ENCODE measurements around the gene UGGT1. TPM values are rescaled to one million over a fixed set of nuclear protein-coding genes. Genes with fewer than 3 reads are reported as not detected.
A peak's percentile ranks its signal among the peaks of the same experiment; 100 is the strongest.

The UGGT1 gene
- total RNA-seq, 4 donors from 2014 or later = 17.8 to 57.2 (median 27.2) TPM

DNA sequence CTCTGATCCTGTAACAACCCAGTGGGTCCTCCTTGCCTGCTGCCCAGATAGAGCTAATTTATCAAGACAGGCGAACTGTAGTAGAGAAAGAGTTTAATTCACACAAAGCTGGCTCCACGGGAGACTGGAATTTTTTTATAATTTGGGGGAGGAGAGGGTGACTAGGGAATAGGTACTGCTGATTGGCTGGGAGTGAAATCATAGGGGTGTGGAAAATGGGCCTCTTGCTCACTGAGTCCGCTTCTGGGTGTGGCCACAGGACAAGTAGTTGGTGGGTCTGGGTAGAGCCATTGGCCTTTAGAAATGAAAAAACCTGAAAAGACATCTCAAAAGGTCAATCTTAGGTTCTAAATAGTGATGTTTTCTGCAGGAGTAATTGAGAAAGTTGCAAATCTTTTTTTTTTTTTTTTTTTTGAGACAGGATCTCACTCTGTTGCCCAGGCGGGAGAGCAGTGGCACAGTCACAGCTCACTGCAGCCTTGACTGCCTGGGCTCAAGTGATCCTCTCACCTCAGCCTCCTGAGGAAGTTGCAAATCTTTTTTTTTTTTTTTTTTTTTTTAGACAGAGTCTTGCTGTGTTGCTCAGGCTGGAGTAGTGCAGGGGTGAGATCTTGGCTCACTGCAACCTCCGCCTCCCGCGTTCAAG lies 14.4 kb upstream of the UGGT1 start:
- WGBS, 2 donors = 86% methylated on average over 7 of the region's 7 CpGs
- peak in 1 of 2 donors; percentile 10 for DNase-seq (ENCODE audit: low spot score in 2 of 2)
- no peak overlapping the region for H3K4me3 ChIP-seq (ENCODE audit: low read depth, poor library complexity, severe bottlenecking)
- intact Hi-C loops (cut with DNase I; ENCODE audit: low total_unique reads) = no loop called here
- TF ChIP-seq, protein P1, sequence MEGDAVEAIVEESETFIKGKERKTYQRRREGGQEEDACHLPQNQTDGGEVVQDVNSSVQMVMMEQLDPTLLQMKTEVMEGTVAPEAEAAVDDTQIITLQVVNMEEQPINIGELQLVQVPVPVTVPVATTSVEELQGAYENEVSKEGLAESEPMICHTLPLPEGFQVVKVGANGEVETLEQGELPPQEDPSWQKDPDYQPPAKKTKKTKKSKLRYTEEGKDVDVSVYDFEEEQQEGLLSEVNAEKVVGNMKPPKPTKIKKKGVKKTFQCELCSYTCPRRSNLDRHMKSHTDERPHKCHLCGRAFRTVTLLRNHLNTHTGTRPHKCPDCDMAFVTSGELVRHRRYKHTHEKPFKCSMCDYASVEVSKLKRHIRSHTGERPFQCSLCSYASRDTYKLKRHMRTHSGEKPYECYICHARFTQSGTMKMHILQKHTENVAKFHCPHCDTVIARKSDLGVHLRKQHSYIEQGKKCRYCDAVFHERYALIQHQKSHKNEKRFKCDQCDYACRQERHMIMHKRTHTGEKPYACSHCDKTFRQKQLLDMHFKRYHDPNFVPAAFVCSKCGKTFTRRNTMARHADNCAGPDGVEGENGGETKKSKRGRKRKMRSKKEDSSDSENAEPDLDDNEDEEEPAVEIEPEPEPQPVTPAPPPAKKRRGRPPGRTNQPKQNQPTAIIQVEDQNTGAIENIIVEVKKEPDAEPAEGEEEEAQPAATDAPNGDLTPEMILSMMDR (IDR thresholded peaks at IDR 0.05) = no peak
- no peak for TF ChIP-seq POLR2A (IDR thresholded peaks at IDR 0.05)

DNA sequence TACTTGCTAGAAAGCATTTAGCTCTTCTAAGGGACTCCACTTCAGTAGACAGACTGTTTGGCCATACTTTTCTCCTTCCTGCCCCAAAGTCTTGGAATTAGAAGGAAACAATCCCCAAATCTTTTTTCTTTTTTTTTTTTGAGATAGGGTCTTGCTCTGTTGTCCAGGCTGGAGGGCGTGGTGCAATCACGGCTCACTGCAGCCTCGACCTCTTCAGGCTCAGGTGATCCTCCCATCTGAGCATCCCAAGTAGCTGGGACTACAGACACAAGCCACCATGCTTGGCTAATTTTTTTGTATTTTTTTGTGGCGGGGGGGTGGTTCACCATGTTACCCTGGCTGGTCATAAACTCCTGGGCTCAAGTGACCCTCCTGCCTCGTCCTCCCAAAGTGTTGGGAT lies 6.2 kb upstream of the UGGT1 start:
- intact Hi-C loops (cut with DNase I; ENCODE audit: low total_unique reads) = no loop called here
- TF ChIP-seq, protein P1 (IDR thresholded peaks at IDR 0.05) = no peak
- no peak for TF ChIP-seq POLR2A (IDR thresholded peaks at IDR 0.05)
- 88 to 91% methylated on average over 5 of the region's 5 CpGs for WGBS, 2 donors
- DNase-seq (ENCODE audit: low spot score in 2 of 2) = no peak
- no peak overlapping the region for H3K4me3 ChIP-seq (ENCODE audit: low read depth, poor library complexity, severe bottlenecking)

DNA sequence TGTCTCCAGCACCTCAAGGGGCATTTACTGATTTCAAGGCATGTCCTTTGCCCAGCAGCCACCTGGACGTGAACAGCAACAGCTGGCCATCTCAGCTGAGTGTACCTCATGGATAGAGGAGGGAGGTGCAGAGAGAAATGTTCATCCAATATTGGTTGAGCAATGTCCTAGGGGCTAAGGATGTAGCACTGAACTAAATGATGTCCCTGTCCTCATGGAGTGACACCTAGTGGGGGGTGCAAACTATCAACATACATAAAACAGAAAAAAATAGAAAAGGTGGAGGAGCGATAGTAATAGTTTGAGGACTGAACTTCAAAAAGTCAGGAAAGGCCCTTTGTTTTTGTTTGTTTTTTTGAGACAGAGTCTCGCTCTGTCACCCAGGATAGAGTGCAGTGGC lies 4.8 kb upstream of the UGGT1 start:
- WGBS, 2 donors = 86 to 88% methylated on average over 3 of the region's 3 CpGs
- no peak overlapping the region for H3K4me3 ChIP-seq (ENCODE audit: low read depth, poor library complexity, severe bottlenecking)
- intact Hi-C loops (cut with DNase I; ENCODE audit: low total_unique reads) = no loop called here
- DNase-seq (ENCODE audit: low spot score in 2 of 2) = no peak
- TF ChIP-seq, protein P1 (IDR thresholded peaks at IDR 0.05) = no peak
- no peak for TF ChIP-seq POLR2A (IDR thresholded peaks at IDR 0.05)

DNA sequence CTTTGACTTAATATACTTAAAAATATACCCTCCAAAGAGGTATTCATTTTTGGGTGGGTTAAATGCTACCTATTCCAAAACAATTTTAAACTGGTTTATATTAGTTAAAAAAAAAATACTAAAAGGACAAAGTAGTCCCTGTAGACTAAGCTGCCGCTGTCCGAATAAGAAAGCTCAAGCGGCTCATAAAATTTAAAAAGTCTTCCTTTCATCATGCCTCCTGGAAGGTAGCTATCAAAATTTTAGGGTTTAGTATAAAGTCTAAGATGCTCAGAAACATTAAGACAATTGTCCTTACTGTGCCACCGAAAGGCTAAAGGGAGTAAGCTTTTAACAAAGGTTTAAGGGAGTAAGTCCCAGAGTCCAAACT lies 440 bp upstream of the UGGT1 start:
- TF ChIP-seq, protein P1 (IDR thresholded peaks at IDR 0.05) = no peak
- TF ChIP-seq POLR2A (IDR thresholded peaks at IDR 0.05) = no peak
- 1% methylated on average over 4 of the region's 4 CpGs for WGBS, 2 donors
- intact Hi-C loops (cut with DNase I; ENCODE audit: low total_unique reads) = no loop called here
- DNase-seq (ENCODE audit: low spot score in 2 of 2) = no peak
- H3K4me3 ChIP-seq (ENCODE audit: low read depth, poor library complexity, severe bottlenecking) = peak overlapping the region; percentile 93

DNA sequence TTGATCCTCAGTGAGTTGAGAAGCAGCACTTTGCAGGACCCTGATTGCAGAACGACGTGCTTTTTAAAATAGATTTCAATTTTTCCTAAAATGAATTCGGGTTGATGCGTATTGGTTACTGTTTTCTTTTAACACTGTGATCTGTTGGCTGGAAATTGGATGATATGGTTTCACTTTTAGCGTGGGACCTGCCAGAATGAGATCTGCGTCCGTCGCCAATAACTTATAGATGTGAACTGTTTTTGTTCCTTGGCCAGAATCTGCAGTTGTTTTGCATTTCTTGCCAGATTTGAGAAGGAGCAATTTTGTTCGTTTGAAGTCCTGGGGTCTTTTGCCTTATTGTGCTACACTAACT lies 703 bp downstream of the UGGT1 start:
- 0 to 1% methylated on average over 9 of the region's 9 CpGs for whole genome bisulfite sequencing, 2 donors
- TF ChIP-seq POLR2A (IDR thresholded peaks at IDR 0.05) = no peak
- TF ChIP-seq, protein P1 (IDR thresholded peaks at IDR 0.05) = no peak
- peak overlapping the region; percentile 93 for H3K4me3 ChIP-seq (ENCODE audit: low read depth, poor library complexity, severe bottlenecking)
- no peak for DNase-seq (ENCODE audit: low spot score in 2 of 2)
- intact Hi-C loops (cut with DNase I; ENCODE audit: low total_unique reads) = no loop called here

DNA sequence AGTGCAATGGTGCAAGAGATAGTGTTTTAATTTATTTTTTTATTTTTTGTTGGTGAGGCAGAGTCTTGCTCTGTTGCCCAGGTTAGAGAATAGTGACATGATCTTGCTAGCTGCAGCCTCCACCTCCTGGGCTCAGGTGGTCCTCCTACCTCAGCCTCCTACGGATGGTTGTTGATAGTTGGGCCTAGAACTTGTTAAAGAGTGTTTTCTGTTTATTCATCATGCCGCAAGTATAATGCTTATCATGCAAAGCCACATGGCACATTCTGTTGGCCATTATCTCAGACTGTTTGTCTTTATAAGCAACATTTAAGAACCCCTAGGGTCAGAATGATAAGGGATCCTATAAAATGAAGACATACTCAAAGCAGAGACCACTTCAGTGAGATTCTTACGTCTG lies 1.7 kb downstream of the UGGT1 start:
- H3K4me3 ChIP-seq (ENCODE audit: low read depth, poor library complexity, severe bottlenecking) = no peak overlapping the region
- DNase-seq (ENCODE audit: low spot score in 2 of 2) = no peak
- TF ChIP-seq, protein P1 (IDR thresholded peaks at IDR 0.05) = no peak
- TF ChIP-seq POLR2A (IDR thresholded peaks at IDR 0.05) = no peak
- intact Hi-C loops (cut with DNase I; ENCODE audit: low total_unique reads) = no loop called here
- WGBS, 2 donors = 78 to 93% methylated on average over 3 of the region's 3 CpGs

All from lower leg skin (tissue), 4 donors.